Measurements from ENCODE around the gene DNAJC12.
"Not testable (repeated sequence)": the region's sequence is repeated elsewhere in the genome, so short reads cannot be mapped to it uniquely, and the experiment has no call there.

Gene DNAJC12

DNA sequence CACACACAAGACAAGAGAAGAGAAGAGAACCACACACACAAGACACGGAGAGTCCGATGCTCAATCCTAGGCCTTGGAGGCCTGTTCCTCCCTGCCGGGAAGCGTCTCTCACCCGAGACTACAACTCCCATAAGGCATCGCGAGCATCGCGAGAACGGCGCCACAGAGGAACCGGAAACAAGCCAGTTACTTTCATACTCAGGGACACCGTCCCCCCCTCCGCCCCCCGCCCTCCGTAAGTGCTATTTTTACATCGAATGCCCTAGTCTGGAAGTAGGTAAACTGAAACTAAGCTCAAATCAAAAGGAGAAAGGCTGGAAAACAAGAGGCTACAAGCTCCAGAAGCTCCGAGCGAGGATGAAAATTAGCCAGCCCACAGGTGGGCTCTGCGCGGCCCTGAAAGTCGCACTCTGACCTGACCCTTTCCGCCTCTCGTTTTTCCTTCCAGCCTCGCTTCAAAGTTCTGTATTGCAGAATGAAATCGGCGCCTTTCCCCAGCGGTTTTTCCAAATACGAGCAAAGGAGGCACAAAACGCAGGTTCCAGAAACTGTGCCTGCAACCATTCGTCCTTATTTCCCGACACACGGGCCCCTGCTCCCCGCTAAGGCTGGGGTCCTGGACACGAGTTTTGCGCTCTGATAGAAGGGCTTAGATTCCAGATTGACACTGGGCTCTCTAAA, 11.5 kb upstream of the DNAJC12 start:
- Histone ChIP-seq H3K27ac (peak overlapping the region; percentile 88), H3K27me3 (replicated peaks) (no peaks in the 10 kb centered on the region), H3K36me3 (replicated peaks) (no peaks in the 10 kb centered on the region), H3K4me3 (ENCODE audit: low read depth, low read length) (peak overlapping the region; percentile 87)
- peak; percentile 3 for TF ChIP-seq CTCF (IDR thresholded peaks at IDR 0.05; ENCODE audit: low read depth, low read length, missing control alignments)
- in situ Hi-C loops (cut with HindIII; ENCODE audit: low pct_ligation_motif_present, low sequenced_read_pairs), result no loop called here
- DNase-seq, result peak; percentile 95

- Histone ChIP-seq H3K27me3 (replicated peaks) (no peaks in the 10 kb centered on the region), H3K27ac (no peak overlapping the region), H3K36me3 (replicated peaks) (no peaks in the 10 kb centered on the region), H3K4me3 (ENCODE audit: low read depth, low read length) (no peak overlapping the region)
- in situ Hi-C loops (cut with HindIII; ENCODE audit: low pct_ligation_motif_present, low sequenced_read_pairs), result no loop called here
- no peak for TF ChIP-seq CTCF (IDR thresholded peaks at IDR 0.05; ENCODE audit: low read depth, low read length, missing control alignments)
- DNase-seq, result no peak
Observed at GRCh38 chr10:67843284-67843683, 5.3 kb upstream of the DNAJC12 start.

- H3K36me3 ChIP-seq (replicated peaks), result no peaks in the 10 kb centered on the region
- no peak for DNase-seq
- no peaks in the 10 kb centered on the region for H3K27me3 ChIP-seq (replicated peaks)
- H3K4me3 ChIP-seq (ENCODE audit: low read depth, low read length), result no peak overlapping the region
- in situ Hi-C loops (cut with HindIII; ENCODE audit: low pct_ligation_motif_present, low sequenced_read_pairs), result no loop called here
- H3K27ac ChIP-seq, result no peak overlapping the region
- no peak for TF ChIP-seq CTCF (IDR thresholded peaks at IDR 0.05; ENCODE audit: low read depth, low read length, missing control alignments)
Observed at GRCh38 chr10:67841737-67842136, 3.7 kb upstream of the DNAJC12 start.

GRCh38 chr10:67839951-67840350, 2.0 kb upstream of the DNAJC12 start:
- no peak for DNase-seq
- no peak overlapping the region for H3K27ac ChIP-seq
- no peak overlapping the region for H3K4me3 ChIP-seq (ENCODE audit: low read depth, low read length)
- in situ Hi-C loops (cut with HindIII; ENCODE audit: low pct_ligation_motif_present, low sequenced_read_pairs), result no loop called here
- TF ChIP-seq CTCF (IDR thresholded peaks at IDR 0.05; ENCODE audit: low read depth, low read length, missing control alignments), result no peak
- H3K36me3 ChIP-seq (replicated peaks), result no peaks in the 10 kb centered on the region
- no peaks in the 10 kb centered on the region for H3K27me3 ChIP-seq (replicated peaks)

DNA sequence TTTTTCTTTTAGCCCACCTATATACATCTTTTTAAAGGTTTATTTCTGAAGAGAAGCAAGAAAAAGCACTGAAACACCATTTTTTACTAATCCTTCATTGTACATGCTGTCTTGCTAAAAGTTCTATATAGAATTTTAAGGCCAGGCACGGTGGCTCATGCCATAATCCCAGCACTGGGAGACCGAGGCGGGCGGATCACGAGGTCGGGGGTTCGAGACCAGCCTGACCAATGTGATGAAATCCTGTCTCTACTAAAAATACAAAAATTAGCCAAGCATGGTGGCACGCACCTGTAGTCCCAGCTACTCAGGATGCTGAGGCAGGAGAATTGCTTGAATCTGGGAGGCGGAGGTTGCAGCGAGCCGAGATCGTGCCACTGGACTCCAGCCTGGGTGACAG, 1.5 kb upstream of the DNAJC12 start:
- H3K4me3 ChIP-seq (ENCODE audit: low read depth, low read length); DNase-seq; H3K36me3 ChIP-seq (replicated peaks); in situ Hi-C loops (cut with HindIII; ENCODE audit: low pct_ligation_motif_present, low sequenced_read_pairs); H3K27me3 ChIP-seq (replicated peaks); H3K27ac ChIP-seq: not testable (repeated sequence)

- H3K4me3 ChIP-seq (ENCODE audit: low read depth, low read length), result peak overlapping the region; percentile 1
Observed at GRCh38 chr10:67836972-67837371, 1.0 kb downstream of the DNAJC12 start.

More at GRCh38 chr10:67836972-67837371, 1.0 kb downstream of the DNAJC12 start:
- Histone ChIP-seq H3K36me3 (replicated peaks) (no peaks in the 10 kb centered on the region), H3K27ac (no peak overlapping the region), H3K27me3 (replicated peaks) (no peaks in the 10 kb centered on the region)
- DNase-seq, result no peak
- no peak for TF ChIP-seq CTCF (IDR thresholded peaks at IDR 0.05; ENCODE audit: low read depth, low read length, missing control alignments)
- in situ Hi-C loops (cut with HindIII; ENCODE audit: low pct_ligation_motif_present, low sequenced_read_pairs), result no loop called here

Measured in brain microvascular endothelial cell (primary cell).